GM13977 (cell line): ENCODE results near the gene VAT1L.

Source experiments
- DNase-seq: peaks from one replicate; pipeline ENCODE4 v3.0.0; 2012; ENCODE audit warnings: low spot score
- in situ Hi-C: fragments of 300-500 bp; cut with MboI; formaldehyde crosslinking; loops from one replicate; pipeline ENCODE4 v1.12.0; 2022; ENCODE audit warnings: low sequenced_read_pairs, low pct_unique_long_range_greater_than_20kb, mixed read lengths, inconsistent platforms; ENCODE audit not compliant: unreplicated experiment
- TF ChIP-seq, protein P1 (sequence below): IDR thresholded peaks from 2 replicates; pipeline ENCODE4 v1.5.1; 2012; ENCODE audit warnings: mild to moderate bottlenecking, control low read depth; ENCODE audit not compliant: insufficient read depth; ENCODE audit errors: extremely low read depth, missing control alignments

Gene VAT1L

DNA sequence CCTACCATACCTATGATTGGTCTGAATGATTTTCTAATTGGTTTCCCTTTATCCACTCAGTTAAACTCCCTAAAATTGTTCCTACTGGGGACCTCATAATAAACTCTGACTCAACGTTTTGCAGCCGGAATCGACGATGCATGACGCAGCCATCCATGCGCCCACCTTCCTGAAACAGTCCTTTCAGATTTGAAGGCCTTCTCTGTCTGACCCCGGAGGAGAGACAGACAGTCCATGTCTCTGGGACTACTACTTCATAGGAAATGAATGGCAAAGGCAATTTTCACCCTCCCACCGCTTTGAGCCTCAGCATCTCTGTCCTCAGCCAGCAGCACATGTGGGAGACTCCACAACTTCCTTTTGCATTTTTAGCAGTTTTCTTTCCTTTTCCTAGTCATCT lies 13.5 kb downstream of the VAT1L start:
- DNase-seq, result no peak
- in situ Hi-C loops, result no loop called here
- TF ChIP-seq, protein P1, sequence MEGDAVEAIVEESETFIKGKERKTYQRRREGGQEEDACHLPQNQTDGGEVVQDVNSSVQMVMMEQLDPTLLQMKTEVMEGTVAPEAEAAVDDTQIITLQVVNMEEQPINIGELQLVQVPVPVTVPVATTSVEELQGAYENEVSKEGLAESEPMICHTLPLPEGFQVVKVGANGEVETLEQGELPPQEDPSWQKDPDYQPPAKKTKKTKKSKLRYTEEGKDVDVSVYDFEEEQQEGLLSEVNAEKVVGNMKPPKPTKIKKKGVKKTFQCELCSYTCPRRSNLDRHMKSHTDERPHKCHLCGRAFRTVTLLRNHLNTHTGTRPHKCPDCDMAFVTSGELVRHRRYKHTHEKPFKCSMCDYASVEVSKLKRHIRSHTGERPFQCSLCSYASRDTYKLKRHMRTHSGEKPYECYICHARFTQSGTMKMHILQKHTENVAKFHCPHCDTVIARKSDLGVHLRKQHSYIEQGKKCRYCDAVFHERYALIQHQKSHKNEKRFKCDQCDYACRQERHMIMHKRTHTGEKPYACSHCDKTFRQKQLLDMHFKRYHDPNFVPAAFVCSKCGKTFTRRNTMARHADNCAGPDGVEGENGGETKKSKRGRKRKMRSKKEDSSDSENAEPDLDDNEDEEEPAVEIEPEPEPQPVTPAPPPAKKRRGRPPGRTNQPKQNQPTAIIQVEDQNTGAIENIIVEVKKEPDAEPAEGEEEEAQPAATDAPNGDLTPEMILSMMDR, result no peak

DNA sequence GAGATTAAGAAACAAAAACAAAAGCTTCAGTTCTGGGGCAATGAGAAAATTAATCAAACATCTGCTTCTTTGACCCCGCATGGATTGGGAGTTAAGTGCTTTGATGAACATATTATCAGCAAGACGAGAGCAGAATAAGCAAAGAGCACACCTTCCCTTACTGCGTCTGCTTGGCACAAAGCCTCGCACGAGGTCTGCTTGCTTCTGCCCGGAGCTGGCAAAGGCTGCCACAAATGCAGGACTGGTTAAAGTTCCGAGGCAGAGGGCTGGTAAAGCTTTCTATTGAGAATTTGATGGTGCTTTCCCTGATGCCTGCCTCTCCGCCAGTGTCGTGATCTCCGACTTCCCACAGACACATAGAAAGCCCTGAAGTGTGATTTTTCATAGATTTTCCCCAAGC lies 17.0 kb downstream of the VAT1L start:
- in situ Hi-C loops, result no loop called here

DNA sequence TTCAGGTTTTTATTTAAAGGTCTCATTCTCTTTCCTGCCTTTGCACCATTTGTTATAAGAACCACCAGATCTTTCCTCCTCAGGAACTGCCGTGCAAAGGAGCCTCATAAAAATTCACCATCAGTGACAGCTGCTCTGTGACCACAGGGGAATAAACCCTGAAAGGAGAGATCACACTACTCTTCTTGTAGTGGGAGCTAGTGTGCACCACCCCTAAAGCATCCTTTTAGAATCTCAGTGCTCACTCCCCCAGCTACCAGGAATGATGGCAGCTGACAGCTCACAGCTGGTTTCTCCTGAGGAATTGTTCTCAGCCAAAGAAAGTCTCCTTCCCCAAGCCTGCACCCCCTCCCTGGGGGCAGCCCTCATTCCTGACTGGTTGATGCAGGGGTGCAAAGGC lies 18.7 kb downstream of the VAT1L start:
- TF ChIP-seq, protein P1, result no peak
- DNase-seq, result no peak
- in situ Hi-C loops, result no loop called here

More for the DNA sequence above, 17.0 kb downstream of the VAT1L start:
- TF ChIP-seq, protein P1, result no peak
- no peak for DNase-seq

- no peak for DNase-seq
- in situ Hi-C loops, result no loop called here
- TF ChIP-seq, protein P1, result no peak
These were observed 24.6 kb downstream of the VAT1L start for GRCh38 chr16:77812856-77813500.

- no peak for DNase-seq
- TF ChIP-seq, protein P1, result no peak
- in situ Hi-C loops, result no loop called here
These were observed 27.9 kb downstream of the VAT1L start for GRCh38 chr16:77816293-77816692.

- DNase-seq, result no peak
- in situ Hi-C loops, result no loop called here
- TF ChIP-seq, protein P1, result no peak
These were observed 32.0 kb downstream of the VAT1L start for GRCh38 chr16:77820340-77820739.
